ENCODE data around the gene RXRB. TPM values are rescaled to one million over a fixed set of nuclear protein-coding genes. Genes with fewer than 3 reads are reported as not detected.

RXRB gene
- total and polyA plus RNA-seq, 2 of the 8 experiments (the other 6 are each of a cell fraction or from before 2014, with no cell fraction given), result 13.0 to 18.1 TPM

DNA sequence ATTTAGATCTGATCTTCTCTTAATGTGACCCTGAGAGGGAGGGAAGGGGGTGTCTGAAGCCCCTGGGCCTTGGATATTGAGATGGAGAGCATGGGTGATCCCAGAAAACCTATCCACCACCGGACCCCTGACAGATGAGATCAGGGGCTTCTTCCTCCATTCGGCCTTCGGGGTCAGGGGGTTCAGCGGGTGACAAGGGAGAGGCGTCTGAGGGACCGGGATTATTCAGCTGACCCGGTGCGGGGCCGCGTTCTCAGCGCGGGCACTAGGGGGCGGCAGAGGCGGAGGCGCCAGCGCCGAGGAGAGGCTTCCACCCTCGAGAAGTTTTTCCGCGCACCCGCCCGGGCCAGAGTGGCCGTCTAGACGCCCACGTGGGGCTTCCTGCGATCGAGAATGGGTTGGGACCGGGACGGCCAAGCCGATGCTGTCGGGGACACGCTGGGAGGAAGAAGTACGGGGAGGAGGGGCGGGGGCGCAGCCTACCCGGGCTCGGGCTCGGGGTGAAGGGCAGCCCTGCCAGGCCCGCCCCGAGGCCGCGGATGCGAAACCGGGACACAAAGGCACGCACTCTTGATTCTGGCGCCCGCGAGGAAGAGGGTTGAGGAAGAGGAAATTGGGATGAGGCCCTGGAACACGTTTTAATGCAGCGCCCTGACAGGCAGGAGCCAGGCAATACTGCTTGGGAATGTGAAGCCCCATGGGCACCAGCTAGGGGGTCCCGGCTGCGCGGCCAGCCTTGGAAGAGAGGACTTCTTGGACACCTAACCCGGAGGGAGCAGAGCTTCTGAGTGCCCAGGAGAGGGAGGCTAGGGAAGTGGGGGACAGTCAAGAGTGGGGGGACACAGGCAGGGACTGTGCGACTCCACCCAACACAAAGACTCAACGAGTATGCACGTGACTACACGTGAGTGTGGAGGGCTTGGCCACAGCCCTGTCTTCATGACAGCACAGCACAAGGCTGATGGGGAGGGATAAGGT is 38.8 kb downstream of the RXRB start:
- no peaks in the 10 kb centered on the region for H3K79me2 ChIP-seq (ENCODE audit: control insufficient read depth in 1 of 2, insufficient read depth in 2 of 2, low read length in 2 of 2)
- no peak overlapping the region for H4K5ac ChIP-seq (ENCODE audit: insufficient read length, low read depth, low read length)
- H2BK20ac ChIP-seq (ENCODE audit: low read length), result no peak overlapping the region
- FAIRE-seq, result no peak
- no peaks in the 10 kb centered on the region for H3K36me3 ChIP-seq (ENCODE audit: control insufficient read depth in 2 of 4, insufficient read depth in 4 of 4, low read length in 3 of 4)
- H3K9ac ChIP-seq (replicated peaks in 1 of 4; ENCODE audit: extremely low read depth in 1 of 4, low read depth in 3 of 4, low read length in 3 of 4), result peak overlapping the region in 1 of 4 experiments; percentile 46; a peak in 2 of 7 replicates
- POLR2A ChIA-PET (ENCODE audit: partially characterized antibody), result interaction anchor here (0.9 to 4.0 kb wide), 8 partner anchors 11 to 189 kb away, joined by 3 to 22 read pairs (median 4); partner anchors contain the start of genes RPS18 and VPS52
- no peak overlapping the region for H4K91ac ChIP-seq (replicated peaks; ENCODE audit: insufficient read length, low read length)
- peak overlapping the region; percentile 88 for H3K18ac ChIP-seq (ENCODE audit: extremely low read depth, low read length)
- no peak overlapping the region for H3K4ac ChIP-seq (replicated peaks; ENCODE audit: insufficient read length, low read depth, low read length)
- peak overlapping the region; percentile 46; the same call in 1 of the 2 replicates for H2BK15ac ChIP-seq (ENCODE audit: low read length)
- peak overlapping the region; percentile 54; the same call in 1 of the 2 replicates for H2AFZ ChIP-seq (ENCODE audit: low read length)
- H4K8ac ChIP-seq (ENCODE audit: extremely low read depth, insufficient read depth, low read length), result peak overlapping the region; percentile 81; the same call in 1 of the 2 replicates
- H2BK120ac ChIP-seq (replicated peaks; ENCODE audit: low read depth, low read length), result no peak overlapping the region
- no peak overlapping the region for H3K27ac ChIP-seq (ENCODE audit: low read depth, low read length)
- 14% methylated on average over 45 of the region's 58 CpGs; no CpG with 5 or more reads in 1 of the 2 experiments for WGBS, 2 experiments (ENCODE audit: extremely low coverage in 1 of 2, insufficient coverage in 1 of 2, insufficient read length in 1 of 2, insufficient replicate concordance in 2 of 2, low coverage in 1 of 2, low lambda C conversion rate in 2 of 2, missing lambda C conversion rate in 1 of 2)
- H3K23me2 ChIP-seq (ENCODE audit: low read depth, low read length), result peaks cover 7% of the 10 kb centered on the region; the same call in 1 of the 2 replicates
- no peak overlapping the region for H3K23ac ChIP-seq (ENCODE audit: insufficient read length)
- no peak overlapping the region for H3K56ac ChIP-seq (replicated peaks; ENCODE audit: insufficient read length, low read depth, low read length)
- peaks cover 0 to 6% (median 2%) of the 10 kb centered on the region in 4 experiments; a peak in 6 of 7 replicates for H3K4me1 ChIP-seq (replicated peaks in 1 of 4; ENCODE audit: control insufficient read depth in 3 of 4, insufficient read depth in 4 of 4, low read length in 3 of 4)
- peak overlapping the region; percentile 68 for H2BK12ac ChIP-seq (ENCODE audit: low read depth, low read length)
- peak overlapping the region; percentile 58 to 71 for H3K4me2 ChIP-seq (ENCODE audit: insufficient read depth in 1 of 2, low read depth in 2 of 2, low read length in 2 of 2)
- H3K9me3 ChIP-seq (ENCODE audit: insufficient read depth in 2 of 2, low read depth in 1 of 2, low read length in 1 of 2), result no peaks in the 10 kb centered on the region
- H4K20me1 ChIP-seq (replicated peaks in 1 of 2; ENCODE audit: control insufficient read depth in 1 of 2, insufficient read depth in 2 of 2, low read length in 2 of 2), result no peaks in the 10 kb centered on the region
- peaks cover 0 to 8% (median 2%) of the 10 kb centered on the region in 4 experiments; a peak in 4 of 7 replicates for H3K27me3 ChIP-seq (replicated peaks in 1 of 4; ENCODE audit: control insufficient read depth in 3 of 4, extremely low read depth in 1 of 4, insufficient read depth in 3 of 4, low read length in 3 of 4)
- no peaks in the 10 kb centered on the region for H3K79me1 ChIP-seq (ENCODE audit: low read depth, low read length)
- H2BK5ac ChIP-seq (ENCODE audit: low read depth, low read length), result no peak overlapping the region; the same call in 1 of the 2 replicates
- H3K4me3 ChIP-seq (ENCODE audit: extremely low read depth in 1 of 4, insufficient read depth in 2 of 4, low read depth in 3 of 4, low read length in 4 of 4), result peak overlapping the region; percentile 42 to 74 (median 62)
- peak in 1 of 2 experiments; percentile 97 for DNase-seq (ENCODE audit: low read depth in 1 of 2, low spot score in 2 of 2)
- H2AK5ac ChIP-seq (ENCODE audit: low read depth, low read length), result peak overlapping the region; percentile 66; the same call in 1 of the 2 replicates
- H3K14ac ChIP-seq (ENCODE audit: insufficient read length), result no peak overlapping the region
- CTCF ChIA-PET (ENCODE audit: partially characterized antibody), result interaction anchor here (0.6 to 9.5 kb wide), 29 partner anchors 9 to 217 kb away, joined by 3 to 74 read pairs (median 4); no protein-coding TSS in a partner anchor
- TF ChIP-seq SAP30 (IDR thresholded peaks at IDR 0.05; ENCODE audit: insufficient read depth, insufficient replicate concordance, low read length) (no peak), SIN3A (conservative IDR thresholded peaks at IDR 0.05 in 1 of 2, IDR thresholded peaks at IDR 0.05 in 1 of 2; ENCODE audit: low read depth in 1 of 2, low read length in 2 of 2) (0 out of 4 replicates have a peak, but pooled peaks have one; percentile 29 to 42), RAD21 (IDR thresholded peaks at IDR 0.05 in 1 of 2, conservative IDR thresholded peaks at IDR 0.05 in 1 of 2; ENCODE audit: low read depth in 2 of 2, low read length in 2 of 2) (peak; percentile 48 to 63; a peak in 3 of 4 replicates), USF2 (IDR thresholded peaks at IDR 0.05; ENCODE audit: low read length) (no peak), KDM1A (IDR thresholded peaks at IDR 0.05; ENCODE audit: borderline replicate concordance, low read length) (no peak), TEAD4 (IDR thresholded peaks at IDR 0.05; ENCODE audit: low read depth, low read length) (no peak)

All from H1 (cell line).